Heart left ventricle (tissue), 16 donors: ENCODE results near the gene SLC35C1. TPM values are rescaled to one million over a fixed set of nuclear protein-coding genes. Genes with fewer than 3 reads are reported as not detected.
"Not testable (repeated sequence)": the region's sequence is repeated elsewhere in the genome, so short reads cannot be mapped to it uniquely, and the experiment has no call there.

Experiments used
- ATAC-seq, 4 donors: fragments of 200-7000 bp; cut with Tn5 transposase; one replicate each; pipeline ENCODE4 v1.9.1; 2020 to 2022; ENCODE audit warnings: moderate library complexity in 4 of 4, mild to moderate bottlenecking in 3 of 4, moderate number of reproducible peaks in 1 of 4
- DNase-seq, 5 donors: peaks; one replicate each; pipeline ENCODE4 v3.0.0-alpha.2; 2020
- H3K27ac ChIP-seq, 12 donors: fragments of 200-600 bp; sonication (generic) in 4 of 12; one replicate each; pipeline versions ENCODE4 v1.5.0 to v1.8.0; 2016 to 2022; ENCODE audit warnings: mild to moderate bottlenecking in 2 of 12
- H3K27me3 ChIP-seq, 9 donors: fragments of 200-600 bp; sonication (generic) in 2 of 9; one replicate each; pipeline versions ENCODE4 v1.5.1 to v1.8.0; 2016 to 2022; ENCODE audit warnings: mild to moderate bottlenecking in 3 of 9
- H3K36me3 ChIP-seq, 9 donors: fragments of 200-600 bp; sonication (generic) in 2 of 9; one replicate each; pipeline versions ENCODE4 v1.5.0 to v1.8.0; 2018 to 2022; ENCODE audit warnings: mild to moderate bottlenecking in 2 of 9
- H3K4me1 ChIP-seq, 12 donors: fragments of 200-600 bp; sonication (generic) in 4 of 12; one replicate each; pipeline versions ENCODE4 v1.5.0 to v1.8.0; 2016 to 2022; ENCODE audit warnings: mild to moderate bottlenecking in 3 of 12
- H3K4me3 ChIP-seq, 12 donors: fragments of 200-600 bp; sonication (generic) in 4 of 12; one replicate each; pipeline versions ENCODE4 v1.5.0 to v1.8.0; 2017 to 2022; ENCODE audit warnings: mild to moderate bottlenecking in 9 of 12, moderate library complexity in 4 of 12
- H3K9me3 ChIP-seq, 12 donors: fragments of 200-600 bp; sonication (generic) in 4 of 12; one replicate each; pipeline versions ENCODE4 v1.5.0 to v1.8.0; 2016 to 2022; ENCODE audit warnings: mild to moderate bottlenecking in 1 of 12
- CTCF ChIP-seq, 12 donors: fragments of 200-600 bp; sonication (generic) in 4 of 12; IDR thresholded peaks; one replicate each; pipeline versions ENCODE4 v1.5.0 to v1.8.0; 2018 to 2022; ENCODE audit warnings: antibody characterized with exemption in 12 of 12, mild to moderate bottlenecking in 5 of 12
- POLR2A ChIP-seq, 2 donors: fragments of 450-650 bp; IDR thresholded peaks; one replicate each; pipeline ENCODE4 v1.6.1; 2017; ENCODE audit warnings: antibody characterized with exemption in 2 of 2, mild to moderate bottlenecking in 2 of 2, moderate library complexity in 2 of 2
- WGBS, 4 donors: extraction: QIAGEN DNeasy Blood & Tissue Kit in 2 of 4; methylation state at CpG; one replicate each; pipeline versions ENCODE4 v1.1.5 to v1.1.7; 2013 to 2018; 5-methylcytosine and 5-hydroxymethylcytosine counted together
- intact Hi-C, 10 donors: fragments of 100-400 bp; cut with DNase I; formaldehyde crosslinking; loops; one replicate each; pipeline versions ENCODE4 v1.11.1 to v1.14.2; 2022
- polyA plus RNA-seq, 2 donors: library from polyadenylated mRNA; stranded (reverse); fragments of 200-250 nt; gene quantifications; one replicate each; pipeline ENCODE4 v1.2.3, GENCODE V29; 2013
- total RNA-seq, 9 donors: library from RNA; depleted of rRNA in 2 of 9; stranded (reverse); fragments of >200 nt in 2 of 9; fragmentation: NEBNext Ultra II Directional in 3 of 9; extraction: Animal tissue kit (Norgen Biotek cat#: 25700) in 3 of 9; gene quantifications; one replicate each; pipeline versions ENCODE4 v1.1.0 to v1.2.4, GENCODE V29; 2016 to 2023
- donor health status: ischemic (EF 13 %, LVEDD 7.1; RV severe dilation, severe dysfunction).
- donor health status: healthy with polysubstance abuse.
- donor health status: DM: no; HTN: yes; CAD: no.
- donor health status: DM: no; HTN: no; CAD: no.
- donor health status: ischemic (EF 25% LVEDD 6.9; RV normal size, moderate dysfunction).
- donor health status: ischemic (EF 25% LVEDD 5.7; RV mildly dilated, moderate dysfunction).
- donor health status: healthy.
- donor health status: DM: yes; HTN: yes; CAD: no.
- donor health status: ischemic (EF 35%, LVEDD 5.7; RV mildly dilated, moderate dysfunction).
- donor health status: nonischemic (EF 11% LVEDD 7.7; RV severe dilation, severe dysfunction).
- donor health status: DM: yes; HTN: yes; CAD: no.
- donor health status: PGD.
- donor health status: ischemic (EF 29% LVEDD 5.4; RV normal size, mild dysfunction).
- donor health status: nonischemic (EF 23%, LVEDD 6.1; RV moderate dilation, normal function).

Gene SLC35C1
- total and polyA plus RNA-seq, 11 donors = 5.3 to 21.0 (median 7.8) TPM

DNA sequence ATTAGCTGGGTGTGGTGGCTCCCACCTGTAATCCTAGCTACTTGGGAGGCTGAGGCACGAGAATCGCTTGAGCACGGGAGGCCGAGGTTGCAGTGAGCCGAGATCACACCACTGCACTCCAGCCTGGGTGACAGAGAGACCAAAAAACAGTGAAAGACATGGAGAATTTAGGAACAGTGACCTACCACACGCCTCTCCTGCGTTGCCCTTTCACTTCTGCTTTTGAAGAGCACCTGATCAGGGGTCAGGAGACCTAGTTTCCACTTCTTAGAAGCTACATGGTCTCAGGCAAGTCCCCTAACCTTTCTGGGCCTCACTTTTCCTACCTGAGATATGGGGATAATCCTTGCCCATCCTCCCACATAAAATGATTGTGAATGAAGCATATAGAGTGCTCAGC is 12.2 kb downstream of the SLC35C1 start:
- Histone ChIP-seq H3K4me1 (no peaks in the 10 kb centered on the region), H3K36me3 (peaks cover 0 to 6% (median 1%) of the 10 kb centered on the region in 9 donors), H3K9me3 (peaks cover 0 to 6% (median 0%) of the 10 kb centered on the region in 12 donors), H3K27ac (no peak overlapping the region), H3K4me3 (no peak overlapping the region), H3K27me3 (no peaks in the 10 kb centered on the region)
- intact Hi-C loops = no loop called here
- no peak for DNase-seq
- no peak for TF ChIP-seq POLR2A (IDR thresholded peaks at IDR 0.05)
- no peak for TF ChIP-seq CTCF (IDR thresholded peaks at IDR 0.05)
- 92 to 99% (median 96%) methylated on average over 7 of the region's 7 CpGs for WGBS, 4 donors
- no peak for ATAC-seq

DNA sequence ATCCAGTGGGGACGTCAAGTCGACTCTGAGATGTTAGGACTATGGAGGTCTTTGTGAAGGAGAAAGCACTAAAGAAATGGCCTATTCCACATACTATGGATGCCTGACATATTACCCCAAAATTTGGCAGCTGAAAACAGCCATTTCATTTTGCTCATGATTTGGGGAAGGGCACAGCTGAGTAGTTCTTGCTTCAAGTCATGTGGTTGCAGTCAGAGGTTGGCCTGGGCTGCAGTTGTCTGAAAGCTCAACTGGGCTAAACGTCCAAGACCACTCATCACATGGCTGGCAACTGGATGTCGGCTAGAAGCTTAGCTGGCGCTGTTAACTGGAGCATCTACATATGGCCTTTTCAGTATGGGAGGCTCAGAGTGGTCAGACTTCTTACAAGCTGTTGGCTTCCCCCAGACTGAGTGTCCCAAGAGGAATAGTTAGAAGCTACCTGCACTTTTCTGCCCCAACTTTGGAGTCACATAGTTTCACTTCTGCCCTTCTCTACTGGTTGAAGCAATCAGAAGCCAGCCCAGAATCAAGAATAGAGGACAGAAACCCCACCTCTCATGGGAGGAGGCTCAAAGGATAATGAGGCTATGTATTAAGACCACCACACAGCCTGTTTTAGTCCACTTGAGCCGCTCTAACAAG is 14.1 kb downstream of the SLC35C1 start:
- ATAC-seq = no peak
- TF ChIP-seq CTCF (IDR thresholded peaks at IDR 0.05) (no peak), POLR2A (IDR thresholded peaks at IDR 0.05) (no peak)
- intact Hi-C loops = no loop called here
- H3K36me3 ChIP-seq = no peaks in the 10 kb centered on the region
- H3K27me3 ChIP-seq = no peaks in the 10 kb centered on the region
- H3K9me3 ChIP-seq = peaks cover 0 to 6% (median 0%) of the 10 kb centered on the region in 12 donors
- 74 to 82% (median 77%) methylated on average over 4 to 6 of the region's 6 CpGs for WGBS, 4 donors
- no peak overlapping the region for H3K4me3 ChIP-seq
- H3K27ac ChIP-seq = no peak overlapping the region
- no peak for DNase-seq
- peaks cover 0 to 8% (median 0%) of the 10 kb centered on the region in 12 donors for H3K4me1 ChIP-seq

DNA sequence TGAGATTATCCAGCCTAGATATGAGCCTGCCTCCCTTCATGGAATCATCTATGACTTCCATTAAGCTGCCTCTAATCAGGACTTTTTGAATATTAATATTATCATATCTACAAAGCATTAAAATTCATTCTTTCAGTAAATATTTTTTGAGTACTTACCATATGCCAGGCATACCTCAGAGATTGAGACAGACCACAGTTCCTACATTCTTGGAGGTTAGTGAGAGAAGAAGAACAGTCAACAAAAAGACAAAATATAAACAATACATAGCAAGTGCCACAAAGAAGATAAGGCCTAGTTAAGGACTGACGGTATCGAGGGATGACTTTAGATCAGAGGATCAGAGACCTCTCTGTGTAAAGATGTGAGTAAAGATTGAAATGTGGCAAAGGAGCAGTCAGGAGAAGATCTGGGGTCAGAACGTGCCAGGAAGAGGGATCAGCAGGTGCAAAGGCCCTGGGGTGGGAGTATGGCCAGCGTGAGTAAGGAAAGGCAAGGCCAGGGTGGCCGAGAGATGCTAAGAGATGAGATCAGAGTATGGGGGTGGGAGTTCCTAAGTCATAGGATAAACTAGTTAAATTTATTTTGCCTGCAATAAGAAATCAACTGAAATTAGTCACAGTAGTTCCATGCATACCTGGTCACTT is 15.4 kb downstream of the SLC35C1 start:
- intact Hi-C loops = no loop called here
- no peaks in the 10 kb centered on the region for H3K36me3 ChIP-seq
- ATAC-seq = no peak
- H3K4me1 ChIP-seq = peaks cover 0 to 8% (median 0%) of the 10 kb centered on the region in 12 donors
- H3K9me3 ChIP-seq = peaks cover 0 to 6% (median 0%) of the 10 kb centered on the region in 12 donors
- WGBS, 4 donors = 90 to 94% (median 93%) methylated on average over 5 of the region's 5 CpGs
- no peak overlapping the region for H3K27ac ChIP-seq
- no peaks in the 10 kb centered on the region for H3K27me3 ChIP-seq
- no peak for TF ChIP-seq CTCF (IDR thresholded peaks at IDR 0.05)
- no peak for TF ChIP-seq POLR2A (IDR thresholded peaks at IDR 0.05)
- DNase-seq = no peak
- no peak overlapping the region for H3K4me3 ChIP-seq

DNA sequence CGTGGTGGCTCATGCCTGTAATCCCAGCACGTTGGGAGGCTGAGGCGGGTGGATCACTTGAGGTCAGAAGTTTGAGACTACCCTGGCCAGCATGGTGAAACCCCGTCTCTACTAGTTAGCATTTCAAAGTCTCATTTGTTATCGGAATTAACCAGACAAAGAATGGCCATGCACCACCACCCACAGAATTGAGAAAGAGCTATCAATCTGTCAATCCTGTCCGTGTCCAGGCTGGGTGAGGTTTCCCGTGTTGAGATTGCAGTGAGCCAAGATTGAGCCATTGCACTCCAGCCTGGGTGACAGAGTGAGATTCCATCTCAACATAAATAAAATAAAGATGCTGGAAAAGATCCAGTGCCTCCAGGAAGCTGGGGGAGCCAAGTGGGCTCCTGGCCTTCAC is 21.5 kb downstream of the SLC35C1 start:
- H3K4me1 ChIP-seq, H3K27me3 ChIP-seq, H3K4me3 ChIP-seq, intact Hi-C loops, H3K36me3 ChIP-seq, ATAC-seq, H3K9me3 ChIP-seq, H3K27ac ChIP-seq, DNase-seq: not testable (repeated sequence)
- 56 to 63% (median 57%) methylated on average over 7 of the region's 7 CpGs for WGBS, 4 donors
